Hematopoietic multipotent progenitor cell (in vitro differentiated cells): ENCODE results near the gene TRIP11. TPM values are rescaled to one million over a fixed set of nuclear protein-coding genes. Genes with fewer than 3 reads are reported as not detected.

ENCODE experiments used
- DNase-seq, 3 donors: peaks; one replicate each; pipeline ENCODE4 v3.0.0-alpha.2; 2011 to 2015; ENCODE audit warnings: low read depth in 2 of 3, low spot score in 2 of 3
- total RNA-seq: library from RNA; depleted of rRNA; stranded (reverse); fragments of >200 nt; gene quantifications from one replicate; pipeline ENCODE4 v1.2.3, GENCODE V29; 2012

The TRIP11 gene
- total RNA-seq, 1 donor = 16.2 TPM

DNA sequence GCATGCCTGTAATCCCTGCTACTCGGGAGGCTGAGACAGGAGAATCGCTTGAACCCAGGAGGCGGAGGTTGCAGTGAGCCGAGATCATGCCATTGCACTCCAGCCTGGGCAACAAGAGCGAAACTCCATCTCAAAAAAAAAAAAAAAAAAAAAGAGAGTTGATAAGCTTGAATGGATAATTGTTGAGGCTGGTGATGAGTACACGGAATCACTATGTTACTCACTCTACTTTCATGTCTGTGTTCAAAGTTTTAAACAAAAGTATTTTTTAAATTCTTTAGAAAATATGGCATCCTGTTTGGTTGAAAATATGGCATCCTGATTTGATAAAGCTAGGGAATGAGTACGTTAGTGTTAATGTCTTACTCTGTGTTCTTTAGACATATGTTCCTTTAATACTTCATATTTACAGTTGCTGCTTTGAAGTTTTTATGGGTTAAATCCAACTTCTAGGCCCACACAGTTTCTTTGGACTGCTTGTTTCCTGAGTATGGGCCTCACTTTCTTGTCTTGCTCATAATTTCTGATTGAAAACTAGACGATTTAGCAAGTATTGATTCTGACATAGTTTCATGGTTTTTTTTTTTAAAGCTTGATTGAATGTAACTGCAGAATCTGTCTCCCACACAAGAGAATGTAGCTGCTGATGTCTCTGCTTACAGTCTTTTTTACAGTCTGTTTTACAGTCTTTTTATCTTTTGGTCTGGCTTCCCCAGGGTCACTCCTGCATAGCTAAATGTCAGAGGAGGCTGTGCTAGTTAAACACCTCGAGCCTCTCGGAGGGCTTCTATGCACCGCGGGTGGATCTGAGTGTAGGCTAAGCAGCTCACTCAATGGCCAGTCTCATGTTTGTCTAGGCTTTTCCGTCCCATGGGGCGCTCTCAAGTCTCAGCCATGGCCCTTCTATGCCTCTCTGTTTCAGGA lies 78.3 kb downstream of the TRIP11 start:
- DNase-seq = no peak

DNA sequence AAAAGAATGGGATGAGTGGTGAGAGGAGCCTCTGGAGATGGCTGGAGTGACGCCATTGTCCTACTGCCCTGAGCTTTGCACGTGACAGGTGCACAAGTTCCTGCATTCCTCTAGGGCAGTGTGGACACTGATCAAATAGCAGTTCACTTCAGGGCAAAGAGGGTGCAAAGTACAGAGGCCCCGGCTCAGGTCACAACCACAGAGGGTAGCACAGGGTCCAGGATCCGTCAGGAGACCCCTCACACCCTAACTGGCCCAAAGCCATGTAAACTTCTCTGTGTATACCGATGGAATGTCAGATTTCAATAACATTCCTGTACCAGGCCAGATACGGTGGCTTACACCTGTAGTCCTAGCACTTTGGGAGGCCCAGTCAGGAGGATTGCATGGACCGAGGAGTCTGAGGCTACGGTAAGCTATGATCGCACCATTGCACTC lies 82.0 kb downstream of the TRIP11 start:
- DNase-seq = no peak

DNA sequence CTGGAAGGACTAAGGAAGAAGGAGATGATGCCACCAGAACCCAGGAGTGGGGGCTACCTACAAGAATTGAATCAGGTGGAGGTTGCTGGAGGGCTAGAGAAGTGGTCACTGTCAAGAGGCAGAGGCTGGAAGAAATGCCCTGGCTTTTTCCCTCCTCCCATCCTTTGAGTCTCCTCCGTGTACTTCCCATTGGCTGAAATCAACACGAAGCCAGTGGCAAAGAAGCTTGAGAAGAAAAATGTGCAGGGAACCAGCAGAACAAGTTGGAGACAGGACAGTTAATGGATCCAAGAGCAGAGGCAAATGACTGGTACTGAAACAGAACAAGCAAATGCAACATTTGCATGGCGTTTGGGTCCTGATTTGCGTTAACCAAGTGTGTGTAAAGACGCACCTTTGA lies 83.2 kb downstream of the TRIP11 start:
- DNase-seq = no peak

DNA sequence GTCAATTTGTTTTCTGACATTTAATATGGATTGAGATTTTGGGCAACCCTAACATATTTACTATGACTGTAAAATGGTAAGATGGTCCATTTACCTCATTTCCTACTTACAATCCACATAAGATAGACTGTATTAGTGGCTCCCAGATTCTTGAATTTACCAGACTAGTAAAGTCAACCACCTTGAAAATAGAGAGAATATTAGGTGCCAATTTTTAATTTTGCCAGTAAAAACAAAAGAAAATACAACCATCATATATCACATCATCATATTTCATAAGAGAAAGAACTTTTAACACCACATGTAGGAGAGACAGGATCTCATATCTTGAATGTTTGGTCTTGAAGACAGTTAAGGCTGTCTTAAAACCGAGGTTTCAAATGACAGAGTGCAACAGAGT lies 84.7 kb downstream of the TRIP11 start:
- no peak for DNase-seq

DNA sequence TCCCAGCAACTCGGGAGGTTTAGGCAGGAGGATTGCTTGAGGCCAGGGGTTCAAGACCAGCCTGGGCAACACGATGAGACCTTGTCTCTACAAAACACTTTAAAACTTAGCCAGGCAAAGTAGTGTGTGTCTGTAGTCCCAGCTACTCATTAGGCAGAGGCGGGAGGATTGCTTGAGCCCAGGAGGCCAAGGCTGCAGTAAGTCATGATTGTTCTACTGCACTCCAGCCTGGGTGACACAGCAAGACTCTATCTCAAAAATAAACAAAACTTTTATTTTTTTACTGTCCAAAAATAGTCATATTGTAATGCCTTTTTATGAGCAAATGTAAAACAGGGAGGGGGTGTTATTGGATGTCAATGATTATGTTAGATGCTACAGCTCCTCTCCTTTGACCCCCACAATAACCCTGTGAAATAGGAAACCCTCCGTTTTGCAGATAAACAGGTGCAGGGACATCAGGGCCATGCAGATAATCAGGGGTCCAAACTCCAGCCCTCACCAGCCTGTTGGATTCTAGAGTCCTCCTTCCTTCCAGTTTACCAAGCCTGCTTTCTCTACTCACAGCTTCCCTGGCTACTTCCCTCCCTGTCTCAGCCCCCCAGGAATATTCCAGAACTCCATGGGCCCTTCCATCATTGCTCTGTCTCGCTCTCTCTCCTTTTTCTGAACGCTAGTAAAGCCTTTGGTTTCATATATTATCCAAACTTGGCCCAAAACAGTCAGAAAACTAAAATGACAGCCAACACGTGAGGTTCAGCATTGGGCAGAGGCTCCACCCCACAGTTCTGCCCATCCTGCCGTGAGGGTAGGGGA lies 86.5 kb downstream of the TRIP11 start:
- no peak for DNase-seq

DNA sequence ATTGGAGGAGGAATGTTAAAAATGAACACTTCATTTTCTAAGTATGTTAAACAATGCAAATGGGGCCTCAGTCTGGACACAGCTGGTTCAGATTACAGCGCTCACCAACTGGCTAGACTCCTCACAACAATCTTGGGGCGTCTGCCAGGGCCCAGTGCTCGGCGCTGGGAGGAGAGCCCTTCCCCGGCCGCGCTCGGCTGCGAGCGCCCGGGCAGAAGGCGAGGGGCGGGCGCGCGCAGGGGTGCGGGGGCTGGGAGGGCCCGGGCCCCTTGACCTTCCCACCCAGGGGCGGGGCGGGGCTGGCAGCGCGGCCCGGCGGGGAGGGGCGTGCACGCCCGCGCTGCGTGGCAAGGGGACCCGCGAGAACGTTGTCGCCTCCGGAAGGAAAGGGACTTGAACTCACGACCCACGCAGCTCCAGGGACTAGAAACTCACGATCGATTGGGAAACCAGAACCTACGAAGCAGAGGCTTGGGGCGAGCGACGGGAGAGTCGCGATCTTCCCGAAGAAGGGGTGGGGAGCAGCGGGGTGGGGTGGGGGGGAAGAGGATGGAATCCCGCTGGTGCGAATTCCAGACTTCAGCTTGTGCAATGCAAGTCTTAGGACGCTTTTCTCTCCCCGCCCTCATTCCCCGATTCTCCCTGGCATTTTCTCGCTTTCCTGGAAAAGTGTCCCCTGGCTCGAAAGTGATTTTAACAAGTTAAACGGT lies 92.2 kb downstream of the TRIP11 start, which contains the start of gene FBLN5:
Gene FBLN5, minus strand, starts transcription at position 220 of the 710 bp plus-strand sequence. CDS start 465 bp downstream, outside the sequence.
- DNase-seq = peak in 2 of 3 donors; percentile 17 to 42

DNA sequence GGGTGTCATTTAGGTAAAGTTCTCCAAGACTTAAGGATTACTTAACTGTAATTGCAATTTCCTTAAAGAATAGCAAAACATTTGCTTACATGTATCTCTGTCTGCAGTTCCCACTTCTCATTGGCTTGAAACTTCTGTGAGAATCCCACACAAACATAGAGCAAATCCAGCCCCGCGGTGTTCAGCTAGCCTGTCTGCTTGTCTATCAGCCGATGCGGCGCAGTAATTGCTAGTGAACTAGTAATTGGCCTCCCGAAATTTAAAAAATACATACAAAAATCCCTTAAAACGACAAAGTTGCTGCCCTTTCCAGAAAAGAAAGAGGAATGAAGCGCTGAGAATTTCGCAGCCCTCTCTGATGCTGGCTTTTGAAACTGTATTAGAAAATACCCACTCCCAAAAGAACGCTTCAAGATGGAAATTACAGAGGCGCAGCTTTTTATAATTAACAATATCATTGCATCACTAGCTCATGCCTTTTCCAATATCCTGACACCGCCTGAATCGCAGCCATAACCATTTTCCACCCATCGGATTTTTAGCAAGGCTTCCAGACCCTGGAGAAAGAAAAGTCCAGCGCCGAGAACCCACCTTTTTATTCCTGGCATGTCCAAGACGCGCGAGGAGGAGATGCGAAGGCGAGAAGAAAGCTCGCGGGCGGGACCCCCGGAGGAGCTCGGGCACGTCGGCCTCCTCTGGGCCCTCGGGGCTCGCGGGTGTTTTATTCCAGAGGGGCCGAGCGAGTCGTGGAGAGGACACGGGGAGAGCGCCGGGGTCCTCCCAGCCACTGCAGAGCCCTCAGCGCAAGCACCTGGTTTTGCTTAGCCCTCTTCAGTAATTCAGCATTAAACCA lies 93.0 kb downstream of the TRIP11 start:
- DNase-seq = no peak

DNA sequence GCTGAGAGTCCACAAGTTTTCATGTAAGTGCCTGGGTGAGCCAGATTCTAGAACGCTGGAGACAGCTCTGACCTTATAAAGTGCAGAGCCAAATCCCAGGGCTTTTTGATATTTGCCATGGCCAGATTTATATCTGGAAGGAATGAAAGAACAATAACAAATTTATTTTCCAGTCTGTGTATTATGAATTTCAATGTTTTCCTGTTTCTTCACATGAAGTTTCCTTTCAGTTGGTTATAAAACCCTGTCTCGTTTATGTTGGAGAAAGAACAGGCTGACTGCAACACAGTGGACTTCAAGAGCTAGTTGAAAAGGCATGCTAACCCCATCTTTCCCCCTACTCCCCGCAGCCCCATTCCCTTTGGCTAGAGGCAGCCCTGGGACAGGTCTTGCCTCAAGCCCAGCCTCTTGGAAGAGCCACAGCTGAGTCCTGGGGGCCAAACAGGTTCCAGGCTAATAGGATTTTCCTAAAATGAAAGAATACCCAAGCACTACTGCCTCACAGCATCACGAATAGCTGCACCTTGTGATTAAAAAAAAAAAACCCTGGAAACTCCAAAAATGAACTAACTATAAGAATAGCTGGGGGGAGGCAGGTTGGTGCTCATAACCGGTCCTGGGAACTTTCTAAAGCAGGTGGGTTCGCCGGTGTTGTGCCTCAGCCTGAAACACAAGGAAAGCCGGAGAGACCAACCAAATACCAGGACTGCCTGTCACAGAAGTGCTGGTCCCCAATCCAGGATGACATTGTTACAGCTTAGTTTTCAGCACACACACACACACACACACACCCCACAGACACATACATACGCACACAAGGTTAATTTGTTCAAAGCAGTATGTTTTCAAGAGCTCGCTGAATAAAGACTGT lies 93.9 kb downstream of the TRIP11 start:
- no peak for DNase-seq

DNA sequence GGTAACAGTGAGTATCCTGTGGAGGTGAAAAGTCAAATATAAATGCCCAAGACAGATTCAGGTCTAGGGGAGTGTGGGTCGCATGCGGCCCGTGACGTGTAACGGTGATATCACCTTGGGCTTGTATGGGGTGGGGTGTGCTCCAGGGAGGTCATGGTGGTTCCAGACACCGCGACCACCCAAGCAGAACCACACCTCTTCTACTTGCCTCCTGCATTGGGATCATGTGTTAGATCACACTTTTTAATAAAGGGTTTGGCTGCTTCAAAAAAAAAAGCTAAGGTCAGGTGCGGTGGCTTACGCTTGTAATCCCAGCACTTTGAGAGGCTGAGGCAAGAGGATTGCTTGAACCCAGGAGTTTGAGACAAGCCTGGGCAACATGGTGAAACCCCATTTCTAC lies 96.9 kb downstream of the TRIP11 start:
- DNase-seq = no peak

DNA sequence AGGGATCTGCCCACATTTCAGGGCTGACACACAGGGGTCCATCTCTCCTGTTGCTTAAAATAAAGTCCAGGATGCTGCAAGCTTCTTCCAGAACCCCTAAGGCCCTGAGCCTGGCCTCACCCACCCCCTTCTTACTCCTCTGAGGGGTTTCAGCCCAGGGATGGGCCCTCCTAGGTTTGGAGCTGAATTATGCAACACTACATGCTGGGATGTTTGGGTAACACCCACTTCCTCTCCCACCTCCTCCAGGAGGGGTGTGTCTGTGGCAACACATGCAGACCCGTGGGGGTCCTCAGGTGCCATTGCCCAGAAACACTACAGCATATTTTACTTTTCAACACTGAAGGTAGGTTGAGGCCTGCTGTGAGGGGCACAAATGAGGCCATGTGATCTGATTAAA lies 97.7 kb downstream of the TRIP11 start:
- no peak for DNase-seq

DNA sequence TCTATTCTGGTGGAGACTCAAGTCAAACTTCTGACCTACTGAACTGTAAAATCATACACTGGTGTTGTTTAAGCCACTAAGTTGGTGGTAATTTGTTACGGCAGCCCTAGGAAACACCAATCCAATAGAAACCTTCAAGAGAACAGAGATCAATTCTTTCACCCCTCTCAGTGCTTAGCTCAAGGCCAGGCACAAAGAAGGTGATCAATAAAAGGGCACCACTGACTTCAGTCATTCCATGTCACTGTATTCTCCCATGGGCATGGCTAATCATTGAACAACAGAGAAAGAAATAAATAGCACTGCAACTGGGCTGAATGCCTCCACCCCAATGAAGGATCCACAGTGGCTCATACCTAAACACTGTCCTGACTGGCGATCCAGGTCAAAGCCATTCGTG lies 99.7 kb downstream of the TRIP11 start:
- DNase-seq = no peak

DNA sequence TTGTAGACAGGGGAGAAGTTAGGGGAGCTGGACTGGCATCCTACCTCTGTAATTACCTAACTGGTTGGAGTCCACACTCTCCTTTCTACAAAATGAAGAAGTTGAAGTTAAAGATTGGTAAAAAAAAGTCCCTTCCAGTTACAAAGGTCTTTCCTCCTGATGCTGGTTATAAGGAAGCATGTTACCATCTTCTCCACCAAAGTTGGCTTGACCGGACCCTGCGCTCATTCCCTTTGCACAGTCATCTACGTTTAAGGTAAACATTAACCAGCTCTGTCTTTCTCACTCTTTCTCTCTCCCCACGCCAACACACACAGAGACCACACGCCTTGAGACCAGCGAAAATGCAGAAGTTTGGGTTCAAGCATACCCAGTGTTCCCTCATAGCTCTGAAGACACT lies 104.3 kb downstream of the TRIP11 start:
- no peak for DNase-seq

DNA sequence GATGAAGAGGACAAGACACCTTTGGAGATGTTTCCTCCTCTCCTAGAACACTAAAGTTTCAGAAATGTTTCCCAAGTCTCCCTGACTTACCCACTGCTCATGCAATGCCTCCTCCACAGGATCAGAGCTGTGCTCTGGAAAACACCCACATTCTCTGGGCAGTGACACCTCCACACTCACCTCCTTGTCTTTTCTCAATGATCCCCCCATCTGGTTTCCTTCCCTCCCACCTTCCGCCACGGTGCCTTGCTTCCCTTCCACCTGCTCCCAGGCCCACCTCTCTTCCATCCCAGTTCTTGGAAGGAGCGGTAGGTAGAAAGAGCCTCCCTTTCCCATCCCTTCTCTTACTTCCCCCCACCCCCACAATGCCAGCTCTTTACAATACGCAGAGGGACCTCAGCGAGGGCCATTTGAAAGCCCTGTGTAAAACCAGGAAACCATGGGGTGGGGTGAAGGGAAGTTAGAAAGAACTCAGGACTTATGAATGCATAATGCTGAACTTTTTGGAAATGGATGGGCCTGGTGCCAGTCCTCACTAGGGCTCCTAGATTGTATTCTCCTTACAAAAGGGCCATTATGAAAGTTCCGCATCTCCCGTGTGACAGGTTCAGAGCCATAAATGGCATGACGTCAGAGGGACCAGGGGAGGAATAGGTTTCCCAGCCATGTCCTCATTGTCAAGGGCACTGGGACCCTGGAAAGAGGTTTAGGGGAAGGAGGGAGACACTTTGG lies 105.1 kb downstream of the TRIP11 start:
- no peak for DNase-seq

DNA sequence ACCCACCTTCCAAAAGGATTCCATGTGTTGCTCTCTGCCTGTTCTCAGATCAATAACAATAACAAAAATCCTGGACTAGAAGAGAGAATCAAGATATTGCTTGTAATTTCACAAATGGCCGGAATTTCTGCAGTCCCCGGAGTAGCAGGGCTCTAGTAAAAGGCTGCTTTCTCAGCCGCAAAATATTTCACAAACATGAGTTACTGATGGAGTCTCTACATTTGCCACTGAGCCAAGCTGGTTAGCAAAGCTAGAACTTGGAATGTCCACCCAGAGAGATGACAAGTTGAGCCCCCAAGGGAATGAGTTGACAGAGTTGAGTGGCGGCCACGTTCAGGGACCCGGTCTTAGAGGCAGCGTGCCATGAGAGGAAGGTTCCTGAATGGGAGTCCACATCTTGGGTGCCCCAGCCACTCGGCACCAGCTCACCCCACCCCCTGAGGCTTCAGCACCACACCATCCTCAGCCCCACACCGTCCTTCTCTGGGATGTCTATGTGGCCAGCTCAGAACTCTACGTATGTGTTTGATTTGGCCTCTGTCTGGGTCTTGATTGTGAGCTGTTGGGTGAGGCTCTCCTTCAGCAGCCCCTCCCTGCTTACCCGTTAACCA lies 108.3 kb downstream of the TRIP11 start:
- DNase-seq = no peak

DNA sequence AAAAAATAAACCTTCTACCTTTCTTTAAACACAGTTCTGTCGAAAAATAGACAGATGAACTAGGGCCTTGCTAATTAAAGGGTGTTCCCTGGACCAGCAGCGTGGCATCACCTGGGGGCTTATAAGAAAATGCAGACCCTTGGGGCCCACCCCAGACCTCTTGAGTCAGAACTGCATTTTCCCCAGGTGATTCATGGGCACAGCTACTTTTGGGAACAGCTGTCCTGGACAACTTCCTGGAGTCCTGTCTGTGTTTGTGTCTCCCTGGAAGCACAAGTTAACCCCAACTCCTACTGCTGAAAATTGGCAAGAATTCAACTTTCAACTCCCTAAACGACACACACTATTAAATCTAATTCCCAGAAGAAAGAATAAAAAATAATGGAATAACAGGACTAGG lies 110.2 kb downstream of the TRIP11 start:
- DNase-seq = no peak

DNA sequence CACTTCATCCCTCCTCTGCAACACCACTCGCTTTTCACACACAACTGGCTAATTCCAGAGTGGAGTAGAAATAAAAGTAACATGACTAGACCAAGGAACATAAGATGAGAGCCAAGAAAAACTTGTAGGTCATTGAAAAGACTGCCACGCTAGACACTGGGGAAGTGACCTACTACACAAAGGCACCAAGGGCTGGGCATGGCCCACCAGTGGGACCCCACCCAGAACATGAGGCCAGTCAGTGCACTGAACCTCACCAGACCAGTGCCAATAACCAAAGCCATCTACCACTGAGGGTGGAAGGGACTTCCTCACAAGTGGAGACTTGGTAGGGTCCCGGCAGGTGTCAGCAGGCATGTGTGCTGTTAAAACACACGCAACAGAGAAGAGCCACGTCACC lies 112.1 kb downstream of the TRIP11 start:
- DNase-seq = no peak

DNA sequence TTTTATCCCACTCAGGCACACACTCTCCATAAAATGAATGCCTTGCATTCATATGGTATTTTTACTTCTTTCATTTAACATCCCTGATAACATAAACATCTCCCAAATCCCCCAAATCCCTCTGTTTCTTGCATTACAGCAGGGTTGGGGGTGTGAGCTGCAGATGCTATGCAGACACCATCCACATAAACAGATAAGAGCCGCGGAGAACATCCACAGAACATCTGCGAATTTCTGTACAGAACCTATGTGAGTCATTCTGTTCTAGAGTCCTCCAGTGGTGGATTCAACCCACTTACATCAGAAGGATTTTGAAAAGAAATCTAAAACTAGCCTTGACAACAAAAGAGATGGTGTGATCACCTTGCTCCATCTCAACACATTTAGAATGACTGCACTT lies 112.7 kb downstream of the TRIP11 start:
- DNase-seq = no peak
